ENCODE results near the gene PARD3.

Gene PARD3

DNA sequence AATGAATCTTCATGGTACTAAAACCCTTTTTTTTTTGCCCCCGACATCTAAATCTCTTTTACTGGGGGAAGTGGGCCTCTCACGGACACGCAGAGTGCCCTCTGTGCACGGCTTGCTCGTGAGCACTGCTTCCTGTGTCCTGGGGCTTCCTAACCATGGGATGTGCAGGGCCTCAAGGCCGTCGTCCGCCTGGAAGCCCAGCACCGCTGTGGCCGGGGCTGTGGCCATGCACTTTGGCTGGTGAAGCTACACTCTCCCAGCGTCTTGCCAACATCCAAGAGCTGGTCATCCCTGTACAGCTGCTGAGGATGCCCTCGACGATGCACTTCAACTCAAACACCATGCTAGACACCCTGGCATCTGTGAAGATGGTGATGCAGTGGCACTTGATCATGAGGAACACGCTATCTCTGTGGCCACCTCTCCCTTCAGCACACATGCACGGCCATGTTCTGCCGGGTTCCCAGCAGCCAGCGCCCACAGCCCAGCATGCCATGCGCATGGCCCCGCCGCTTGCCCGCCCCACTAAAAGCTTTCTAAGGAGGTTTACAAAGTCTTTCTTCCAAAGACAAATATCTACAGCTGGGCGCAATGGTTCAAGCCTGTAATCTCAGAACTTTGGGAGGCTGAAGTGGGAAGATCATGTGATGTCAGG is 326.5 kb downstream of the PARD3 start:
- no peak for DNase-seq

DNA sequence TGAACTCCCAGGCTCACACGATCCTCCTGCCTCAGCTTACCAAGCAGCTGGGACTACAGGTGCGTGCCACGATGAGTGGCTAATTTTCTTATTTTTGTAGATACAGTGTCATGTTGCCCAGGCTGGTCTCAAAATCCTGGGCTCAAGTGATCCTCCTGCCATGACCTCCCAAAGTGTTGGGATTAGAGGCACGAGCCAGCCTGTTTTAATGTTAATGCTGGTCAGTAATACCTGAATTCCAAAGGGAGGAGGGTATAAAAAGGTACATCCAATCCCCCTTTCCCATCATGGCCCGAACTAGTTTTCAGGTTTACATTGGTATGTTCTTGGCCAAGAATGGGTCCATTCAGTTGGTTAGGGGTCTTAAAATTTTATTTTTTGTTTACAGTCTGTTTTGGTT is 329.1 kb downstream of the PARD3 start:
- DNase-seq: no peak

DNA sequence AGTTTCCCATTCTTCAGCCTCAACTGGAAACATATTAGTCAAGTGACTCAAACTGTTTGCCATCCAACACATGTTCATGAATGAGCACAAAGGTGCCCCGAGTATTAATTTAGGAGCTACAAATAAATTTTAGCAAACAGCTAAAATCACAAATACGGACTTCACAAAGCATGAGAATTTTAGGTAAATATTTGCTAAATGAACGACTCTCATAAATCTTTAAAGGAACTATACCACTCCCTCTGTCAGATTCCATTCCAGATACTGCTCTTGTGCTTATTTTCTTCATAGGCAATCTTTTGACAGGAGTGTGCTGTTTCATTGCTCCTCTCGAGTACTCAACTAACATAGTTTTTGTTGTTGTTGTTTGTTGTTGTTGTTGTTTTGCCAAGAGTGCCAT is 330.9 kb downstream of the PARD3 start:
- DNase-seq: no peak

DNA sequence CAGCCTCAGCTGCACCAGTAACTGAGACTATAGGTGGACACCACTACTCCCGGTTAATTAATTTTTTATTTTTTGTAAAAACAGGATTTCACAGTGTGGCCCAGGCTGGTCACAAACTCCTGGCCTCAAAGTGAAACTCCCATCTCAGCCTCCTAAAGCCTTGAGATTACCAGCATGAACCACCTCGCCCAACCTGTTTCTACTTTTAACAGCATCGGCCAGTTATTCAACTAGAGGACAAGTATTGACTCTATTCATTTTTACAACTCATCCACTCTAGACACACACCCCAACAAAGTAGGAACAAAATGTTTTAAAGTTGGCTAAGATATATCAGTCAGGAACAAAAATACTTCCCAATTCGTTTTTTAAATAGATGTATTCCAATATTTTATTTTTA is 334.8 kb downstream of the PARD3 start:
- no peak for DNase-seq

DNA sequence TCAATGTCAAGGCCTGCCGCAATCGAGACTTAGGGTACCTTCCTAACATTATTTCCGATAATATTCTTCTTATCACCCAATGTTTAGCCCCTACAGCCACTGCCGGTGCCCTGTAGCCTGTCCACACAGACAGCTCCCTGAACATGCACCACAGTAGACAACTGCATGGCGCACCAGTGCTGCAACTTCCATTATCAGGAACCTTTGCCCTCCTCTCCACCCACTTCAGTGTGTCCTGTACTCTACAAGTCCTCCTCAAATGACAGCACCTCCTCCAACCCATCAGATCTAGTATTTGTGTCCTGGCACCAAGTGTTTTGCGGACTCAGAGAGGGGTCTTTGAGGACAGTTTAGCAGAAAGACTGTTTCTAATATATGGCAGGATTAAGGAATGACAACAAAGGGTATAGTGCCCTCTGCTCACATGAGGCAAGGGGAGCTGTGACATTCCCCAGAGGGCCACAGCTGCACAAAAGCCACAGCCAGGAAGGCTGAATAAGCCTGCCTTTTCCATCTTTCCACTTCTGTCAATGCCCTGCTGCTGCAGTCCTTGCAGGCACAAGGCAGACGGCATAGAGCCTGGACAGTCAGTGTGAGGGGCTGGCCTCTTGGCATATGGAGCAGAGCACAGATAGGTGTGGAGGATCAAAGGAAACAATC is 335.4 kb downstream of the PARD3 start:
- no peak for DNase-seq

DNA sequence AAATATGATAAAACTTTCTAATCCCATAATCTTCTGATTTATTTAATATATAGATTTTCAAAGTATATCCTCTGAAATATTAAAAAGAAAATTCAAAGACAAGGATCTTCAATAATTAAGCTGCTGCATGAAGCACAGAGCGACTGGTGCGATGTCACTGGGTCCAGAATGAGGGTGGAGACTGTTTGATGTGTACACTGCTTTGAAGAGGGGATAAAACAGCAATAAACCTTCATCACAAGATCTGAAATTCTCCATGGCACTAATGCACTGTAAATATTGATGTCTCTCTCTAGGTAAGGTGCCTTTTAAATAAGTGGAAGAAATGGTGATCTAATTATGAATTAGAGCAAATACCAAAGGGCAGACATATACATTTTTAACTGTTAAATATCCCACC is 337.8 kb downstream of the PARD3 start:
- DNase-seq: no peak

DNA sequence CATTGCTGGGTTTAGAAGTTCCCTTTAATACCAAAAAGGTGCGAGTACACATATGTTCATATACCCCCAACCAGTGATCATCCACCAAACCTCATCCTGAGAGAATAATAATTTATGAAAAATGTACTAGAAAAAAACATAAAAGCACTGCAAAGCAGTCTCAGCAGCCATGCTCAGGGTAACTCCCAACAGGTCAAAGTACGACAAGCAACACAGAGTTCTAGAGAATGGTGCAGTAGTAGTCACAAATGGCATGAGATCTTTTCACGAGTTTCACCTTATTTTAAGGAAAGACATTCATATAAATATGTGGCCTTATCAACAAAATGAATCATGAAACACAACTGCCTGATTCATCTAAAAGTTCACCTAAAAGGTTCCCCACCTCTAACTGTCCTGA is 338.5 kb downstream of the PARD3 start:
- DNase-seq: no peak

DNA sequence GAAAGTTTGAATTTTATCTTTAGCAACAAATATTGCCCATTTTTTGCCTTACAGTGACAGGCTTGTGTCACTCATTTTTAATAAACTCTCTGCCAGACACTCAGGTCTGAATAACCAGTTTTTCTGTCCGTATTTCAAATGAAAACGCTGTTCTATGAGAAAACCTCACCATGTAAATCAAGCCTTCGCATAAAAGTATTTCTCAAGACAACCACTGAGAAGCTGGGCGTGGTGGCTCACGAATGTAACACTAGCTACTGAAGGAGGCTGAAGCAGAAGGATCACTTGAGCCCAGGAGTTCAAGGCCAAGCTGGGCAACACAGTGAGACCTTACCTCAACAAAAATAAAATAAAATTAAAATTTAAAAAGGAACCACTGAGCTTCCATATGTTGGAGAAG is 339.3 kb downstream of the PARD3 start:
- DNase-seq: no peak

DNA sequence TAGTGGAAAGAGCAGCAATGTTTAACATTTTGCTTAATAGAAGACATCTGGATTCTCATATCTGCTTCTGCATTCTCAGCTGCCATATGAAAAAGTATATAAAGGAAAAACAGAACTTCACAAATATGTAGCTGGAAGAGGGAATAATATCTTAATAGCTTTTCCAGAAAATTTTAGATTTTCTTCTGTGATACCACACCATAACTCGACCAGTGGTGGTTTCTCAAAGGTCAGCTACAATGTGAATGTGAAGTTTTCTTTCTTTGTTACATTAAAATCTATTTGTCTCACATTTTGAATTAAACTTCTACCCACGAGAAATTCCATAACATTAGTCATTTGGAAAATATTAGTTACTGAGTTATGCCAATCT is 339.8 kb downstream of the PARD3 start:
- peak; percentile 30 for DNase-seq

DNA sequence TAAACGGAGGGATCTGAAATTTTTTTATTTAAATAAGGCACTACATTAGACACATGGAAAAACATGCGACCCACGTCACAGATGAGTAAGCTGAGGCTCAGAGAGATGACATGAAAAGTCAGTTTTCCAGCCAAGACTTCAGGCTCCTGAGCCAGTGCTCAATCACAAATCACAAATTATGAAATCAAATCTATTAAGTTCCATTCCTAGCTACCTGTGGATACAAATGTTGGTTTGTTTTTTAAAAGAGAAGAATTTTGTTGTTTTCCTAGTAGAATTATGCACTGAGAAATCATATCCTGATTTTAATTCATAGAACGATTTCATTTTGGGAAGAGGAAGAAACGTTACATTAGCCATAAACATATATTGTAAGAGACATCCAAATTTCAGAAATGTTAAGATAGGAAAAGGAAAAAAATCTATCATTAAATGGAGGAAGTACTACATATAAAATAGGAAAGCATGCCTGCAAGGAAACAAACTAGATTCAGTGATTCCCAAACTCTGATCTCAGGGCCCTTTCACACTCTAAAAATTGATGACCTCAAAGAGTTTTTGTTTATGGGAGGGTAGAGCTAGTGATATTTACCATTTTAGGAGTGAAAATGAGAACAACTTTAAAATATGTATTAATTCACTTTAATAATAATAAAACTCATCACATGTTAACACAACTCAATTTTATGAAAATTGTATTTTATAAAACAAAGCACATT is 340.4 kb downstream of the PARD3 start:
- no peak for DNase-seq

DNA sequence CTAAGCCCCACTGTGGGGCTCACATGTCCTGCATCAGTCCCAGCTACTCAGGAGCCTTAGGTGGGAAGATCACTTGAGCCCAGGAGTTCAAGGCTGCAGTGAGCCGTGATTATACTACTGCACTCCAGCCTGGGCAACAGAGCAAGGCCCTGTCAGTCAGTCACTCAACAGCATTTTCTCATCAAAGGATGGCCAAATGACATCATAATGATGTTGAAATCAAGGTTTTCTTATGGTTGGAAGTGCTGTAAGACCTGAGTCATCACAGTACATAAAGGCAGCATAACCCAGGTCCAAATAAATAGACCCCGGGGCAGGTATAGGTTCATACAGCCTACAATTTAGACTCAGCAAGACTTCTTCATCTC is 341.1 kb downstream of the PARD3 start:
- peak; percentile 13 for DNase-seq

DNA sequence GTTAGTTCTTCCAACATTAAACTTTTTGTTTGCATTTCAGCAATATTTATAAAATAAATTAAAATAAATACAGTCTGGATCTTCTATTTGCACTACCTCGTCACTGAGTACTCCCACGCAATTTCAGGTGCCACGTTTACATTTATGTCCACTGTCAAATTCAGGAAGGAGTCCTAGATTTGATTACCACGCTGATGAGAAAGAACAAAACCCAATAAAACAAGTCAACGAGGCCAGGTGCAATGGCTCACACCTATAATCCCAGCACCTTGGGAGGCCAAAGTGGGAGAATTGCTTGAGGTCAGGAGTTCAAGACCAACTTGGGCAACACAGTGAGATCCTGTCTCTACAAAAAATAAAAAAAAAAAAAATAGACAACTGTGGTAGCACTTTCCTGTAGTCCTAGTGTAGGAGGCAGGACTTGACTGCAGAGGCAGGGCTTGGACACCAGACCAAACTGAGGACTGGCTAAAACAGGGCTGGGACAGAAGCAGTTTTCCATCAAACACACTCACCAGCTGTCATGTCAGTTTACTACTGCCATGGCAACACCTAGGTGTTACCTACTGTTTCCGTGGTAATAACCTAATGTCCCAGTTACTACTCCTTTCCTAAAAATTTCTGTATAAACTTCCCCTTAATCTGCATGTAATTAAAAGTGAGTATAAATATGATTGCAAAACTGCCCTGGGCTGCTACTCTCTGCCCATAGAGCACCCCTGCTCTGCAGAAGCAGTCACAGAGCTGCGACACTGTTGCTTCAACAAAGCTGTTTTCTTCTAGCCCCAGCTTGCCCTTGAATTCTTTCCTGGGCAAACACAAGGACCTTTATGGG is 341.7 kb downstream of the PARD3 start:
- no peak for DNase-seq

DNA sequence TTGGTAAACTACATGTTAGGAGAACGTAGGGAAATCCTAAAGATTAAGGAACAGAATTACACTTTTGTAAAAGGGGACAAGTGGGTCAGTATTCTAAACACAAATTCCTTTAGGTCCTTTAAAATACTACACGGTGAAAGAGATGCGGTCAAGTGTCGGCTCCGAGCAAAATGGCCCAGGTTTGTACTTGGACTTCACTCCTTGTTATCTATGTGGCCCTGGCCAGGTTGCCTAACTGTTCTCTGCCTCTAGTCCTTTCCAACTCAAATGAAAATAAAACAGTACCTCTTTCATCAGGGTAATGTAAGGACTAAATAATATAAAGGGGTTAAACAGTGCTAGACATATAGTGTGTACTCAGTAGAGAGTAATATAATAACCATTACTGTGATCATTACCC is 344.8 kb downstream of the PARD3 start:
- no peak for DNase-seq

DNA sequence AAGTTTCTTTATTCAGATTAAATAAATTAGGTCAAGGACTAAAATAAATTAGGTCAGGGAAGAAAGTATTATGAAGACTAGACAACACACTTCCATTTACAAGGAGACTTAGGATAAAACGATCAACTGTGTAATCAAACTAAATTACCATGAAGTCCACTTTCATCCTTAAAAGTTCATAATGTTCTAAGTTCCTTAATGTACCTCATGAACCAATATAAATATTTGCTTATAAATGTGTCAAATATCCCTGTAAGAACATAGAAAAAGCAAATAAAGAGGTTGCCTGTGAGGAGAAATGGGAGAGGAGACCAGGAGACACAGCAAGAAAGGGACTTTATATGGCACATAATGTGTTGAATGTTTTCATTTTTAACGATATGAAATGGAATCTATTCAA is 345.6 kb downstream of the PARD3 start:
- DNase-seq: no peak

DNA sequence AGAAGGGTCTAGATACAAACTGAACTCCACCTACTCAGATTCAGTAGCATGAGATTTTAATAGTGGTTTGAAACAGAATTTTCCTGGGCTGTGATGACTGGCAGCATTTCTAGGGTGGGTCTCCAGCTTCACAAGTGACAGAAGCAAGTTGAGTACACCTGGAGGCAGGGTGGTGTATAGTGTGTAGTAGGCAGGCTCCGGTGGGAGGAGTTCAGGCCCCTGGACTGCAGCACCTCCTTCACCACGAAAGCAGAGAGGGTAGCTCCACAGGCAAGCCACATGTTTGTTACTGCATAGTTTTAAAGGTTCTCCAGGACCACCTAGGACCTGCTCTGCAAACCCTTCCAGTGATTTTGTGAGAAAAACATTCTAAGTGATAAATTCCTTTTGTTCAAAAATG is 347.2 kb downstream of the PARD3 start:
- DNase-seq: no peak

DNA sequence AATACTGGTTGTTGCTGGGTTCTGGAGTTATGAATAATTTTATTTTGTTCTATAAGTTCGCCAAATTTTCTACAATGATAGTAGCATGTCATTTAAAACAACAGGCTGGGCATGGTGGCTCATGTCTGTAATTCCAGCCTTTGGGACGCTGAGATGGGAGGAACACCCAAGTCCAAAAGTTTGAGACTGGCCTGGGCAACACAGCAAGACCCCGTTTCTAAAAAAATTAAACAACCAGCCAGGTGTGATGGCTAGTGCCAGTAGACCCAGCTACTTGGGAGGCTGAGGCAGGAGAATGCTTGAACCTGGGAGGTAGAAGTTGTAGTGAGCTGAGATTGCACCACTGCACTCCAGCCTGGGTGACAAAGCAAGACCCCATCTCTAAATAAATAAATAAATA is 347.7 kb downstream of the PARD3 start:
- no peak for DNase-seq

DNA sequence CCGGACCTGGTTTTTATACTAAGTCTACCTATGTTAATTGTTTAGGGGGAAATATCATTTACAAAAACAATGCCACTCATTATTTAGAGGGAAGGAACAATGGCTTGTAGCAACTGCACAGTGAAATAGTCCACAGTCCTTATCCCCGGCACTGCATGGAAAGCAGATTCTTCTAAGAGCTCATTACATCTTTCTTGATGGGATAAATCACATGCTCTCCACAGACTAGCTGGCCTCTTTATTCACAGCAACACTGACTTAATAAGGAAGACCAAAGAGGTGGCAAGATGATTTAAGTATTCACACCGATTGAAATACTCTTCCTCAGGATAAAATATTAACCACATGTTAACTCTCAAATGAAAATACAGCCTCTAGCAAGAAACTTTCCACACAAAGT is 349.4 kb downstream of the PARD3 start:
- DNase-seq: no peak

DNA sequence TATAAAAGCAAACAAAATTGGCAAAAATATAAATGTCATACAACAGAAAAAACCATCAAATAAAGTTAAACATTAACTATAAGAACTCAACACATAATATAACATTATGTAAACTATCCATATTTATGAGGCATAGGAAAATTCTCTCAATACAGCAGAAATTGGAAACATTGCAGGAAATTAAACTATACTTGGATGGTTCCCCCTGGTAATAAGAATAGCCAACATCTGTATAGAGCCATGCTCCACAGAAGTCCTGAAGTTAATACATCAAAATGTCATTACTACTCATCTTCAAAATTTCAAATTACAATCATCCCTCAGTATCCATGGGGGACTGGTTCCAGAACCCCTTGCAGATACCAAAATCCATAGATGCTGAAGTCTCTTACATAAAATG is 350.5 kb downstream of the PARD3 start:
- no peak for DNase-seq

DNA sequence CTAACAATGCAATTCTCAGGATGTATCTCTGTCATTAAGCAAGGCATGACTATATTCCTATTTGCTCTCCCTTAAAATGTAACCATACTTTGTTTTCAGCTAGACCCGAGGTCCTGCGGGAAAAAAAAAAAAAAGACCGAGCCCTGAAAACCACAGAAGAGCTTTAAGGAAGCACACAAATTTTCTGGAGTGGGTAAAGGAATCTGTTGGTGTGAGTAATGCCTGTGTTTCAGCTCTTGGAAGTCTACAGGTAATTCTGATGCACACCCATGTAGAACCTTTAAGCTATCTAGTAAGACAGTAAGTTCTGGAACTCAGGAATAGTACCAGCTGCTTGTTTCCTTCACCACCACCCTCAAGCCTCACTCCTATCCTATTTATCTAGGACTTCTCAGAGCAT is 351.1 kb downstream of the PARD3 start:
- no peak for DNase-seq

DNA sequence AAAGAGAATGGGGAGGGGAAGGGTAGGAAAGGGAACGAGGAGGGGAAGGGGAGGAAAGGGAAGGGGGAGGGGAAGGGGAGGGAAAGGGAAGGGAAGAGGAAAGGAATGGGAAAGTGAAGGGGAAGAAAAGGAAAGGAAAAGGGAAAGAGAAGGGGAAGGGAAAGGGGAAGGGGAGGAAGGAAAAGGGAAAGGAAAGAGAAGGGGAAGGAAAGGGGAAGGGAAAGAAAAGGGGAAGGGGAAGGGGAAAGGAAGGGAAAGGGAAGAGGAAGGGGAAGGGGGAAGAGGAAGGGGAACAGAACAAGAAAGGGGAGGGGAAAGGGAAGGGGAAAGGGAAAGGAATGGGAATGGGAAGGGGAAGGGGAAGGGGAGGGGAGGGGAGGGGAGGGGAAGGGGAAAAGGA is 352.1 kb downstream of the PARD3 start:
- DNase-seq: no peak

DNA sequence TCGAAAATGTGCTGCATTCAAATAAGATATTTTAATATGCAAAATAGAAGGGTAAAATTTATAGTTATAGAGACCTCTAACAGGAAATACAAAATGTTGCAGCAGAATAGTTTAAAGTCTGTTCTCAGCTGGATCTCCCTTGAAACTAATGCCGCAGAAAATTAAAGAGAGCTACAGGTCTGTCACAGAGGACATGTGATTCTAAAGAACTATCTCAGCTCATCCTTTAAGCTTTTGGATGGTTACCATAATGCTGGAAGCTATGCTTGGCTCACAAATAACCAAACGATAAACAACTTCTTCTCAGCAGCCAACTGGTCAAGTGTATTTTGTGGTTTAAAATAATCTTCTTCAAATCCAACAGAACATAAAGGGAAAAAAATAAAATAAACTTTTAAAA is 353.0 kb downstream of the PARD3 start:
- DNase-seq: no peak

DNA sequence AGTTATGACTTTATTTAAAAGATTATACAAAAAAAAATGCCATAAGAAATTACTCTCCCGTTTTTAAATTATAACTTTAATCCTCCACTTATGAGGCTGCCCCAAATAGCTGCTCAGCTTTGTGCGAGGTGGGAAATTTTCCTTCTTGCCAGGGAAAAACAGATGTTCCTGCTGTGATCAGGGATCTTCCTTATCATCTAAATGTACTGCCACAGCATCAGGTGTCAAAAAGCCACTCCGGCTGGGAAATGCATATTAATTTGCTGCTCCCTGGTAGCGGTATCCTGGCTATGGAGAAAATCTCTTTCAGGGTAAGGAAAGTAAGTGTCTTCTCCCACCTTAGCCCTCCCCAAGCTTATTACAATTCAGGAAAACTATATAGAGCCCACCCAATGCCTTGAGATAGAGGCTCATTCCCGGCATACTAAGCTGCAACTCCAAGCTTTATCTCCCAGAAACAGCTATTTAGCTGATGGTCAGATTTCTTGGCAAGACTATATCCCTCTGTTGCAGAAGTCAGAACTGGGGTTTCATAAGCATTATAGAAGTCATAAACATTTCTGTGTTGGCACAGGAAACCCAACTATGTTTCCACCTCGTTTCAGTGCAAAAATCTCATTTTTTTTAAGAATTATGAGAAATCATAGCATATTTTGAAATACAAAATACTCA is 360.4 kb downstream of the PARD3 start:
- no peak for DNase-seq

DNA sequence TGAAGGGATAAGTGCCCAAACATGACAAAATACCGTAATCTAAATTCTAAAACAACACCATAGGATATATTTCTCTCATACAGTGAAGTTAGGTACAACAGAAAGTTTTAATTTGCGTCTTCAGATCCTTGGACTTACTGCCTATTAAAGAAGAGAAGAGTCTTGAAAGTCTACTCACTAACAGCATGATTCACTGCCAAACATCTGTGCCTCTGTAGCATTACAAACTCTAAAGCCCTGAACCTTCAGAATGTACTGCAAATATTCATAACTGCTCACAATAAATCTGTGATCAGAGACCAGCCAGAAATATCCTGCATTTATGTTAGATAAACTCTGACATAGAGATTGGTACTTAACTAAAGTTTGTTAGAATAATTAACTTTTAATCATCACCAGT is 365.3 kb downstream of the PARD3 start:
- DNase-seq: no peak

All from fibroblast of skin of scalp (primary cell).